GM12801 (cell line): ENCODE data around the gene FBRSL1.

Experiments used
- CTCF ChIP-seq: IDR thresholded peaks from one replicate; pipeline ENCODE4 v1.5.1; 2011; ENCODE audit warnings: control low read depth; ENCODE audit not compliant: insufficient read length; ENCODE audit errors: extremely low read depth

Gene FBRSL1

GRCh38 chr12:132516095-132517012, 26.4 kb downstream of the FBRSL1 start:
- no peak for TF ChIP-seq CTCF

- TF ChIP-seq CTCF = no peak
Observed at GRCh38 chr12:132517013-132517739, 27.2 kb downstream of the FBRSL1 start.

GRCh38 chr12:132517740-132518100, 27.8 kb downstream of the FBRSL1 start:
- no peak for TF ChIP-seq CTCF

- no peak for TF ChIP-seq CTCF
Observed at GRCh38 chr12:132518354-132518992, 28.5 kb downstream of the FBRSL1 start.

GRCh38 chr12:132520421-132521199, 30.7 kb downstream of the FBRSL1 start:
- no peak for TF ChIP-seq CTCF

- no peak for TF ChIP-seq CTCF
Observed at GRCh38 chr12:132521200-132521580, 31.2 kb downstream of the FBRSL1 start.

- no peak for TF ChIP-seq CTCF
Observed at GRCh38 chr12:132521712-132522292, 31.9 kb downstream of the FBRSL1 start.
